IMR-90 (cell line): ENCODE results near the gene EBF3. TPM values are rescaled to one million over a fixed set of nuclear protein-coding genes. Genes with fewer than 3 reads are reported as not detected.

ENCODE experiments used
- ATAC-seq: fragments of 200-7000 bp; cut with Tn5 transposase; 2 replicates; pipeline ENCODE4 v1.9.1; 2020; ENCODE audit warnings: low read depth, mild to moderate bottlenecking, moderate library complexity
- BruUV-seq: library from RNA; stranded (reverse); fragments of 400-500 nt; replicated peaks from 2 replicates; lab custom pipeline; 2021; lab: Mats Ljungman, UMichigan
- CTCF ChIA-PET: fragments of 300-600 bp; formaldehyde crosslinking; extraction: SDS; loops from one replicate; lab custom pipeline; 2021; ENCODE audit warnings: antibody characterized with exemption; lab: Yijun Ruan, JAX
- POLR2A ChIA-PET: fragments of 300-600 bp; sonication (Branson Sonifier 250); formaldehyde crosslinking; loops from one replicate; lab custom pipeline; 2022; ENCODE audit warnings: antibody characterized with exemption; ENCODE audit not compliant: unreplicated experiment; lab: Charles Lee
- DNase-seq: peaks from one replicate; pipeline ENCODE4 v3.0.0; 2013
- H2AFZ ChIP-seq: replicated peaks from 2 replicates; pipeline ENCODE3; 2013; ENCODE audit warnings: low read length, mild to moderate bottlenecking; ENCODE audit not compliant: poor library complexity
- H2AK5ac ChIP-seq: 2 replicates; pipeline ENCODE4 v1.6.1; 2013; ENCODE audit warnings: low read depth, low read length, inconsistent platforms
- H2AK9ac ChIP-seq: replicated peaks from 2 replicates; pipeline ENCODE3; 2013; ENCODE audit warnings: mild to moderate bottlenecking, low read depth, low read length, moderate library complexity; ENCODE audit not compliant: poor library complexity
- H2BK120ac ChIP-seq: 2 replicates; pipeline ENCODE4 v1.6.1; 2013; ENCODE audit warnings: low read depth, low read length, inconsistent platforms
- H2BK15ac ChIP-seq: 3 replicates; pipeline ENCODE4 v1.6.1; 2013; ENCODE audit warnings: low read depth, low read length, inconsistent platforms
- H2BK20ac ChIP-seq: 2 replicates; pipeline ENCODE4 v1.6.1; 2013; ENCODE audit warnings: low read depth, mild to moderate bottlenecking, inconsistent platforms, low read length, moderate library complexity
- H2BK5ac ChIP-seq: 2 replicates; pipeline ENCODE4 v1.6.1; 2013; ENCODE audit warnings: mild to moderate bottlenecking, low read depth, low read length, inconsistent platforms; ENCODE audit not compliant: poor library complexity, severe bottlenecking
- H3K14ac ChIP-seq: replicated peaks from 2 replicates; pipeline ENCODE4 v1.6.1; 2013; ENCODE audit warnings: low read depth, low read length, inconsistent platforms
- H3K18ac ChIP-seq: 2 replicates; pipeline ENCODE4 v1.6.1; 2013; ENCODE audit warnings: low read depth, low read length, control low read depth
- H3K23ac ChIP-seq: 2 replicates; pipeline ENCODE4 v1.6.1; 2013; ENCODE audit warnings: low read depth, low read length, inconsistent platforms
- H3K27ac ChIP-seq: 2 replicates; pipeline ENCODE4 v1.5.1; 2013; ENCODE audit warnings: mild to moderate bottlenecking, control low read depth, low read length; ENCODE audit not compliant: insufficient read depth
- H3K27me3 ChIP-seq: 2 replicates; pipeline ENCODE4 v1.6.1; 2013; ENCODE audit warnings: low read length; ENCODE audit not compliant: control insufficient read depth, insufficient read depth
- H3K36me3 ChIP-seq: 2 replicates; pipeline ENCODE4 v1.6.1; 2013; ENCODE audit warnings: low read length, mixed read lengths; ENCODE audit not compliant: control insufficient read depth, insufficient read depth
- H3K4ac ChIP-seq: 2 replicates; pipeline ENCODE4 v1.6.1; 2013; ENCODE audit warnings: low read depth, low read length, inconsistent platforms
- H3K4me1 ChIP-seq: 2 replicates; pipeline ENCODE4 v1.6.1; 2013; ENCODE audit warnings: low read length, mixed read lengths; ENCODE audit not compliant: control insufficient read depth, insufficient read depth
- H3K4me2 ChIP-seq: 2 replicates; pipeline ENCODE4 v1.6.1; 2013; ENCODE audit warnings: low read depth, mild to moderate bottlenecking, control low read depth, low read length, moderate library complexity
- H3K4me3 ChIP-seq: 2 replicates; pipeline ENCODE4 v1.5.1; 2013; ENCODE audit warnings: low read depth, mild to moderate bottlenecking, control low read depth, low read length, moderate library complexity; ENCODE audit not compliant: insufficient read depth
- H3K56ac ChIP-seq: 2 replicates; pipeline ENCODE4 v1.6.1; 2013; ENCODE audit warnings: low read length, inconsistent platforms; ENCODE audit not compliant: insufficient read depth; ENCODE audit errors: extremely low read depth
- H3K79me1 ChIP-seq, 2 experiments: 2 replicates each; pipeline ENCODE4 v1.6.1; 2013; ENCODE audit warnings: low read length in 2 of 2, inconsistent platforms in 1 of 2, low read depth in 1 of 2
- H3K9ac ChIP-seq: 2 replicates; pipeline ENCODE4 v1.6.1; 2013; ENCODE audit warnings: low read depth, low read length, control low read depth
- H3K9me1 ChIP-seq: 2 replicates; pipeline ENCODE4 v1.6.1; 2013; ENCODE audit warnings: low read length, inconsistent platforms; ENCODE audit not compliant: insufficient read depth
- H3K9me3 ChIP-seq: 2 replicates; pipeline ENCODE4 v1.6.1; 2013; ENCODE audit warnings: low read length; ENCODE audit not compliant: control insufficient read depth, insufficient read depth
- H4K20me1 ChIP-seq: 2 replicates; pipeline ENCODE4 v1.6.1; 2013; ENCODE audit warnings: low read length, inconsistent platforms; ENCODE audit not compliant: insufficient read depth
- H4K5ac ChIP-seq: 2 replicates; pipeline ENCODE4 v1.6.1; 2013; ENCODE audit warnings: mild to moderate bottlenecking, low read depth, low read length, control low read depth
- H4K8ac ChIP-seq, 2 experiments: 2 replicates each; pipeline ENCODE4 v1.6.1; 2013; ENCODE audit warnings: low read depth in 2 of 2, low read length in 2 of 2, control low read depth in 1 of 2, inconsistent platforms in 1 of 2
- H4K91ac ChIP-seq: 2 replicates; pipeline ENCODE4 v1.6.1; 2013; ENCODE audit warnings: low read depth, low read length, inconsistent platforms; ENCODE audit not compliant: insufficient read depth
- BHLHE40 ChIP-seq: fragments of 150-350 bp; IDR thresholded peaks from 2 replicates; pipeline ENCODE4 v1.6.1; 2016; ENCODE audit warnings: mild to moderate bottlenecking, low read depth, low read length
- CEBPB ChIP-seq: IDR thresholded peaks from 2 replicates; pipeline ENCODE4 v1.6.1; 2012; ENCODE audit warnings: low read depth, low read length, improper control_type of control experiment
- CHD1 ChIP-seq: IDR thresholded peaks from 2 replicates; pipeline ENCODE4 v1.6.1; 2012; ENCODE audit warnings: low read depth, low read length, improper control_type of control experiment
- CTCF ChIP-seq: conservative IDR thresholded peaks from 2 replicates; pipeline ENCODE4 v1.5.1; 2012; ENCODE audit warnings: mild to moderate bottlenecking, low read depth, low read length, improper control_type of control experiment
- FOS ChIP-seq: fragments of 150-350 bp; IDR thresholded peaks from 2 replicates; pipeline ENCODE4 v1.6.1; 2016; ENCODE audit warnings: low read depth, low read length
- MAFK ChIP-seq: IDR thresholded peaks from 2 replicates; pipeline ENCODE4 v1.6.1; 2012; ENCODE audit warnings: low read depth, low read length, improper control_type of control experiment
- MAZ ChIP-seq: IDR thresholded peaks from 2 replicates; pipeline ENCODE4 v1.6.1; 2012; ENCODE audit warnings: low read depth, mild to moderate bottlenecking, low read length, improper control_type of control experiment, moderate library complexity, borderline replicate concordance
- MXI1 ChIP-seq: IDR thresholded peaks from 2 replicates; pipeline ENCODE4 v1.6.1; 2012; ENCODE audit warnings: low read depth, mild to moderate bottlenecking, low read length, moderate library complexity, borderline replicate concordance
- NFE2L2 ChIP-seq: fragments of 150-350 bp; IDR thresholded peaks from 2 replicates; pipeline ENCODE4 v1.6.1; 2016; ENCODE audit warnings: low read depth, mild to moderate bottlenecking, low read length
- POLR2A ChIP-seq: IDR thresholded peaks from 2 replicates; pipeline ENCODE4 v1.6.1; 2012; ENCODE audit warnings: mild to moderate bottlenecking, low read depth, low read length
- RAD21 ChIP-seq: IDR thresholded peaks from 2 replicates; pipeline ENCODE4 v1.6.1; 2012; ENCODE audit warnings: low read length, improper control_type of control experiment
- RCOR1 ChIP-seq: IDR thresholded peaks from 2 replicates; pipeline ENCODE4 v1.6.1; 2012; ENCODE audit warnings: mild to moderate bottlenecking, low read length, improper control_type of control experiment; ENCODE audit not compliant: insufficient replicate concordance
- RFX5 ChIP-seq: IDR thresholded peaks from 2 replicates; pipeline ENCODE4 v1.8.0; 2012; ENCODE audit warnings: low read depth, mild to moderate bottlenecking, low read length, moderate library complexity
- SMC3 ChIP-seq: fragments of 150-350 bp; IDR thresholded peaks from 2 replicates; pipeline ENCODE4 v1.6.1; 2016; ENCODE audit warnings: low read depth, mild to moderate bottlenecking, antibody characterized with exemption, low read length, moderate library complexity
- USF2 ChIP-seq: fragments of 150-350 bp; IDR thresholded peaks from 2 replicates; pipeline ENCODE4 v1.6.1; 2017; ENCODE audit warnings: mild to moderate bottlenecking, antibody characterized with exemption, low read length, low read depth
- WGBS, 2 experiments: methylation state at CpG; one replicate each; pipeline versions ENCODE4 v1.1.5 to v1.1.7; 2013; ENCODE audit warnings: missing lambda C conversion rate in 2 of 2; ENCODE audit not compliant: insufficient read length in 1 of 2; ENCODE audit errors: extremely low coverage in 2 of 2; 5-methylcytosine and 5-hydroxymethylcytosine counted together
- dilution Hi-C: fragments of 300-500 bp; cut with HindIII; formaldehyde crosslinking; loops from one replicate; pipeline ENCODE4 v1.14.3; 2018; ENCODE audit warnings: low sequenced_read_pairs; ENCODE audit not compliant: unreplicated experiment
- in situ Hi-C: fragments of 300-500 bp; cut with MboI; formaldehyde crosslinking; loops from 3 replicates; pipeline ENCODE4 v1.14.3; 2019; ENCODE audit warnings: low sequenced_read_pairs, inconsistent platforms, mixed read lengths
- intact Hi-C: fragments of 100-400 bp; cut with micrococcal nuclease; formaldehyde crosslinking; loops from 2 replicates; pipeline ENCODE4 v1.10.0; 2022
- polyA plus RNA-seq, 3 experiments: library from polyadenylated mRNA; depleted of rRNA; stranded (reverse); fragments of >200 nt; gene quantifications; 2 replicates each; pipeline ENCODE4 v1.2.3, GENCODE V29; 2012; ENCODE audit warnings: low replicate concordance in 1 of 3
- total RNA-seq: library from RNA; depleted of rRNA; stranded (reverse); fragments of >200 nt; gene quantifications from 2 replicates; pipeline ENCODE4 v1.2.3, GENCODE V29; 2012
- TF ChIP-seq, protein P1 (sequence below): fragments of 150-350 bp; IDR thresholded peaks from 2 replicates; pipeline ENCODE4 v1.6.1; 2016; ENCODE audit warnings: low read depth, mild to moderate bottlenecking, low read length, moderate library complexity, borderline replicate concordance

Gene EBF3
- total and polyA plus RNA-seq, 2 of the 4 experiments (the other 2 are of a cell fraction) = 0.36 to 0.70 TPM

DNA sequence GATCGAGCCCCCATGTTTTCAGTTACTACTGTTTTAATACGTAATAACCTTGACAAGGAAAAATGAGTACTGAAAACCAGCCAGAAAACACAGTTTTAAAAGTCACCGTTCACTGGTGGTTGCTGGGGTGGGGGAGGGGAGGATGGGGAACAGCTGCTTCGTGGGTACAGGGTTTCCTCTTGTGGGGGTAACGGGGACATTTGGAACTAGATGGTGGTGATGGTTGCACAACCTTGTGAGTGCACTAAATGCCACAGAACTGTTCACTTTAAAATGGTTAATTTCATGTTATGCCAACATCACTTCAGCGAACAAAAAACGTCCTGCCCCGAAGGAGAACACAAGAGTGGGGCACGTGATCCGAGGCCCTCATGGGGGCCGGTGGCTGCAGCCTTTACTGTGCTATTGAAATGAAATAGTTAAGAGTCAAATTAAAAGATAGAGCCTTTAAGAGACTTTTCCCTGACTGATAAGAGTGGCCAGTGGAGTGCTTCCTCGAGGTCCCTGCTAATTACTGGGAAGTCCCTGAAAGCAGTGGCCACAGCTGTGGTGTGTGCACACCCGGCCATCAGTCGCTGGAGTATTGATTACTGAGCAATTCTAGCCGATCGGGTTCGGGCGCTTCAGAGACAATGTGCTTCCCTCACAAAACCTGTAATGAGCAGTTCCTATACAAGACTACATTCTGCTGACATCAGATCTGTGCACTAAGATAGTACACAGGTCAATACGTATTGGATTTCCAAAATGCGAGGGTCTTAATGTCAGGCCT is 80.3 kb downstream of the EBF3 start:
- intact Hi-C loops = loop anchor here (10.0 kb wide), 1 partner anchor 859 kb away; no protein-coding TSS in a partner anchor
- WGBS, 2 experiments = 45% methylated on average over 8 of the region's 20 CpGs; no CpG with 5 or more reads in 1 of the 2 experiments
- no peaks in the 10 kb centered on the region for H3K27me3 ChIP-seq

More for the DNA sequence above, 80.3 kb downstream of the EBF3 start:
- ChIA-PET CTCF (no interaction called here), POLR2A (no interaction called here)
- Histone ChIP-seq H4K91ac (no peak overlapping the region), H2AK9ac (no peak overlapping the region), H3K9me3 (peaks cover 1% of the 10 kb centered on the region), H2AFZ (no peak overlapping the region), H3K4me3 (no peak overlapping the region), H2BK20ac (no peak overlapping the region), H4K5ac (no peak overlapping the region), H3K9me1 (no peaks in the 10 kb centered on the region), H2AK5ac (no peak overlapping the region), H3K36me3 (no peaks in the 10 kb centered on the region), H3K23ac (no peak overlapping the region), H3K18ac (no peak overlapping the region), H2BK5ac (no peak overlapping the region), H2BK120ac (no peak overlapping the region), H4K8ac (no peak overlapping the region), H3K79me1 (no peaks in the 10 kb centered on the region), H3K9ac (no peak overlapping the region), H3K27ac (no peak overlapping the region), H3K56ac (no peak overlapping the region), H2BK15ac (no peak overlapping the region), H3K4me2 (no peak overlapping the region), H4K20me1 (no peaks in the 10 kb centered on the region), H3K14ac (no peak overlapping the region), H3K4ac (no peak overlapping the region), H3K4me1 (no peaks in the 10 kb centered on the region)
- TF ChIP-seq POLR2A = no peak
- no peak for TF ChIP-seq MAFK
- TF ChIP-seq CEBPB = no peak
- no peak for TF ChIP-seq MAZ
- TF ChIP-seq, protein P1, sequence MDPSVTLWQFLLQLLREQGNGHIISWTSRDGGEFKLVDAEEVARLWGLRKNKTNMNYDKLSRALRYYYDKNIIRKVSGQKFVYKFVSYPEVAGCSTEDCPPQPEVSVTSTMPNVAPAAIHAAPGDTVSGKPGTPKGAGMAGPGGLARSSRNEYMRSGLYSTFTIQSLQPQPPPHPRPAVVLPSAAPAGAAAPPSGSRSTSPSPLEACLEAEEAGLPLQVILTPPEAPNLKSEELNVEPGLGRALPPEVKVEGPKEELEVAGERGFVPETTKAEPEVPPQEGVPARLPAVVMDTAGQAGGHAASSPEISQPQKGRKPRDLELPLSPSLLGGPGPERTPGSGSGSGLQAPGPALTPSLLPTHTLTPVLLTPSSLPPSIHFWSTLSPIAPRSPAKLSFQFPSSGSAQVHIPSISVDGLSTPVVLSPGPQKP = no peak
- TF ChIP-seq SMC3 = no peak
- no peak for TF ChIP-seq USF2
- no peak for TF ChIP-seq CHD1
- TF ChIP-seq CTCF = no peak
- no peak for TF ChIP-seq FOS
- no peak for TF ChIP-seq RAD21
- no peak for TF ChIP-seq NFE2L2
- no peak for TF ChIP-seq MXI1
- TF ChIP-seq RCOR1 = no peak
- no peak for TF ChIP-seq BHLHE40
- TF ChIP-seq RFX5 = no peak
- DNase-seq (no peak), ATAC-seq (no peak)
- dilution Hi-C loops = no loop called here
- in situ Hi-C loops = no loop called here
- BruUV-seq = no TSS peak
